Effector CD4-positive, alpha-beta T cell (primary cell): ENCODE results near the gene DTYMK.

Experiments
- DNase-seq: peaks from one replicate; pipeline ENCODE4 v3.0.0-alpha.2; 2020

DTYMK gene

DNA sequence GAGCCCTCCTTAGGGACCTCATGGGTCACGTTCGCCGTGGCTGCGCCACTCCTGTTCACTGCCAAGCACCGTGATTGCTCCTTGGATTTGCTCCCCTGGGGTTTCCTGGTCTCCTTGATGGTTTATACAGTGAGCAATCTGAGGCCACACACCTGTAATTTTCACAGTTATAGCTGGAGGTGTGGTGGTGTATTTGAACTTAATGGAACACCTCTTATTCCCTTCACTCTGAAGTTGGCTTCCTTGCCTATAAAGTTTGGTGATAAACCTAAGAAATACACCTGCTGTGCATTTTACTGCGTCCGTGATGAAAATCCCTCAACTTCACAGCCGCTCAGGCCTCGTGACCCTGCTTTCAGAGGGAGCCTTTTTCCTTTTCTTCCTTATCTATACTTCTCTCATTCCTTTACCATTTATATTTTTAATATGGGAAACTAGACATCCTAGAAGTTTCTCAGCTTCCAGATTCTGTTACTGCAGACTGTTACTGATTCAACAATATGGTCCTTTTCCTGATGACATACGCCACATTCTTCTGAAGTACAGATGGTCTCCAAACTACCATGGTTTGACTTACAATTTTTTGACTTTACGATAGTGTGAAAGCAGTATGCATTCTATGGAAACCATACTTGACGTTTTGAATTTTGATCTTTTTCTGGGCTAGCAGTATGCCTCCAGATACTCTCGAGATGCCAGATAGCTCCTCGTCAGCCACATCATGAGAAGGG, 40.5 kb downstream of the DTYMK start:
- no peak for DNase-seq

DNA sequence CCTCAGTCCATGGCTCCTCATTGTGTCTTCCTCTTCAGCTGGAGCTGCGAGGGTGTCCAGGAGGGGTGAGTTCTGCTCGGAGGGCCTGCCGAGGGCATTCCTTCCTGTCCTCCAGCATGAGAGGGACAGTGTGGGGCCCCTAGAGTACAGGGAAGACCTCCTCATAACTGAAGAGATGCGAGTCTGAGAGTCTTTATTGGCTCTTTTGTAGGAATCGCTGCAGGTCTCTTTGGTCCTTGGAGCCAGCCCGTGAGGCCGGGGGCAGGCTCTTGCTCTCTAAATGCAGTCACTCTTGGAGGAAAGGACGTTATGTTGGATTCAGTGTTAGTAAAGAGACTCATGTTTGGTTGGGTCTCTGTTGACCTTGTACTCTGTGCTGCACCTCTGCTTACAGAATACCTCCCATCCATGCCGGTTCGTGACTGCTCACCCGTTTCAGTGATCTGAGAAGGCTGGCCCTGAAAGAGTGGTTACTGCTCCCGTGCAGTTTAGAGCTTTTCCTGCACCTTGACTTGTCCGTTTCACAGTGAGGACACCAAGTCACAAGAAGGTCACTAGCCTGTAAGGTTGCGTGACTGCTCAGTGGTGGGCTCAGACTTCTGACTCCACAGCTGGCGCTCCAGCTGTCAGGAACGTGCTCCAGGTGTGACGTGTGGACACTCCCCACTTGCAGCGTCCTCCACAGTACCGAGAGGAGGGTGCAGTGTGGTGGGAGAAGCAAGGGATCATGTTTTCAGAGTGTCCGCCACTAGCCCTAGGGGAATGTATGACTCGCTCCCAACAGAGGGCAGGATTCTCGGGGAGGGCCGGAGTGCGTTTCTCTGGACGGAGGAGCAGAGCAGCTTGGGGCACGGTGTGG, 41.3 kb downstream of the DTYMK start:
- DNase-seq = no peak

DNA sequence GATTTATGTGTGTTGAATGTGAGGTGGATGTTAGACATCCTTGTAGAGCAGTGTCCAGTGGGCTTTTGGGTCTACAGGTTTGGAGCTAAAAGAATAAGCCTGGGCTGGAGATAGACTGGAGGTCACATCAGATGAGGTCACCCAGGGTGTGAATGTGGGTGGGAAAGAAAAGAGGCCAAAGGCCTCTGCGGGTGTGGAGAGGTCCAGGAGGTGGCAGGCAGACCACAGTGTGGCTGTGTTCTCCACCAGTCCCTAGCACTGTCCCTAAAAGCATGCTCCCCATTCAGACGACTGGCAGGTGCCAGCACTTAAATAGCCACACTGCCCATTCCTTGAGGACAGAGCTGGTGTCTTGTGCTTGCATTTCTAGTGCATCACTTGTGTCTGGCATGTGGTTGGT, 45.0 kb downstream of the DTYMK start:
- no peak for DNase-seq

DNA sequence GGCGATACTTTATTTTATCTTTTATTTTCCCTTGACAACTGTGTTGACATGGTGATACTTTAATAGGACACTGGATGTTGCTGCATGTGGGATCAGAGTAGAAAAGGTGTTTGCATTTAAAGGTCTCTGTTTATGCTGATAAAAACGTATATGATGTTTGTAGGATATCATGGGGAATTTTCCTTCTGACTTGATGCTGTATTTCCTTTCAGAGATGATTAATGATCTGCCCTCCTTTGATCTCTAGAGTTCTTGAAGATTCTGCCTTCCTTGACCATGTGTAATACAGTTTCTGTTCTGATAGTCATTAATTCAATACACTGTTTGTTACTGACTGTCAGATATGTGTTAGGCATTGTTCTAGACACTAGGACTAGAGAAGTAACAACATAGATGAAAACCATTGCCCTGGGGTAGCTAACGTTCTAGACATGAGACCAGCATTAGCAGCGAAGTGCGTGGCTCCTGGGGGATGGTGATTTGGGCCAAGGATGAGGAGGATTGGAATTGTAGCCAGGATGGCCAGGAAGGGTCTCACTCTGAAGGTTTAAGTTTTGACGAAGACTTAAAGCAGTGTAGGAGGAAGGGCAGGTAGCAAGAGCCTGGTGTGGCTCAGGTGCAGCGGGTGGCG, 46.3 kb downstream of the DTYMK start:
- no peak for DNase-seq

DNA sequence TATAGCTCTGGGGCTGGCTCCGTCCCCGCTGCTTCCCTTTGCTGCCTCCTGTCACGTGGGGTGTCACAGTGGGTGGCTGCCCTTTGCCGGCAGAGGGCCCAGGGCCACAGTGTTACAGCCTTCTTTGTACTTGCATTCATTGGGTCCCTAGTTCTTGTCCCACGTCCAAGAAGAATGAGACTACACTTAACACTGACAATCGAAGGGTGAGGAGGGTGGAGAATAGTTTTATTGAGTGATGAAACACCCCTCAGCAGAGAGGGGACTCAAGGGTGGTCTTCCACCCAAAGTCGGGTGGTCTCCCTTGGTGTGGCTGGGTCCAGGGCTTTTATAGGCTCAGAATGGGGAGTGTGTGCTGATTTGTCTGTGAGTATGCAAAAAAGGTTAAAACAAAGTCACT, 47.2 kb downstream of the DTYMK start:
- DNase-seq = no peak

DNA sequence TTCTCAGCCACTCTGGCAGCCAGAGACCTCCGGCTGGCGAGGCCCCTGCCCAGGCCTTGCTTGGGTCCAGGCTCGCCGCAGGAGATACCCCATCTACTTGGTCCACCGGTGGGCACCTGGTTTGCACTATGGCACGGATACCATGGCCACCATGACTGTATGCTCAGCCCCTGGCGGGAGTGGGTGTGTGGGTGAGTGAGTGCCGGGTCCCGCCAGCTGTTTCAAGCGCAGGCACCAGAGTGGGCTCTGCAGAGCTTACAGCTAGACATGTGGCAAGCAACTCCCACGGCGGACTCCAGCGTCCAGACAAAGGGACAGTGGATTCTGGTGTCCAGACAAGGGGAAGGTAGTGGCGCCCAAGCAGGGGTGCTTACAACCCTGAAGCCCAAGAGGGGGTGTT, 47.7 kb downstream of the DTYMK start:
- DNase-seq = no peak

DNA sequence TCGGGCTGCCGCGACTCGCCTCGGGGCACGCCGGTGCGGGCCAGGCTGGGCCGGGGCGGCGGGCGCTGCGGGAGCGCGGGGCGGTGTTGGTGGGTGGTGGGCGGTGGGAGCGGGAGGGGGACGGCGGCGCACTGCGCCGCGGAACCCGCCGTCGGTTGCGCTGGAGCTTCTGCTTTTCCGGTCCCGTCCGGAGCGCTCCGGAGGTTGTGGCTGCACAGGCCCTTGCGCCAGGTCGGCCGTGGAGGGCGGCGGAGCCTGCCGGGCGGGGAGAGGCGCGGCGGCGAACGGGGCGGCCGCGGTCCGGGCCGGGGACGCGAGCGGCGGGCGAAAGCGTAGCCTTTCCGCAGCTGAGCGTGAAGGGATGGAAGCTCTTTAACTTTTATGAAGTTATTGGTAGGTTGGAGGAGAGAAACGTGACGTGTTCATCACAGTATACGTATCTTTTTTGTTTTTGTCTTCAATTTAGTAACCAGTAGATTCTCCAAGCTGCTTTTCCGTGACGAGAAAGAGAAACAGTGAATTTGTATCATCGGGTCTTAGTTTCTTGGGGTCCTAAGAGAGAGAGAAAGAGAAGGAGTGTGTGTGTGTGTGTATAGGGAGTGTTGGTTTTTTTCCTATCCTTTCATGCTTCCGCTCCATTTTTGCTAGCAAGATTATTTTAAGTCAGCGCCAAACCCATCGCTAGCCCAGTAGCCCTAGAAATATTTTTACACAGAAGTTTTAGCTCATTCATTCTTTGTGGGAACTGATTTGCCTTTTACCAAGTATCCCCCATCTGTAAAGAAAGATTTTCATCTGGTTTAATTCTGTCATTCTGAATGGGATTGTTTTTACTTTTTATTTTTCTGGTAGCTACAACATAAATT, 48.6 kb downstream of the DTYMK start:
- DNase-seq = no peak

DNA sequence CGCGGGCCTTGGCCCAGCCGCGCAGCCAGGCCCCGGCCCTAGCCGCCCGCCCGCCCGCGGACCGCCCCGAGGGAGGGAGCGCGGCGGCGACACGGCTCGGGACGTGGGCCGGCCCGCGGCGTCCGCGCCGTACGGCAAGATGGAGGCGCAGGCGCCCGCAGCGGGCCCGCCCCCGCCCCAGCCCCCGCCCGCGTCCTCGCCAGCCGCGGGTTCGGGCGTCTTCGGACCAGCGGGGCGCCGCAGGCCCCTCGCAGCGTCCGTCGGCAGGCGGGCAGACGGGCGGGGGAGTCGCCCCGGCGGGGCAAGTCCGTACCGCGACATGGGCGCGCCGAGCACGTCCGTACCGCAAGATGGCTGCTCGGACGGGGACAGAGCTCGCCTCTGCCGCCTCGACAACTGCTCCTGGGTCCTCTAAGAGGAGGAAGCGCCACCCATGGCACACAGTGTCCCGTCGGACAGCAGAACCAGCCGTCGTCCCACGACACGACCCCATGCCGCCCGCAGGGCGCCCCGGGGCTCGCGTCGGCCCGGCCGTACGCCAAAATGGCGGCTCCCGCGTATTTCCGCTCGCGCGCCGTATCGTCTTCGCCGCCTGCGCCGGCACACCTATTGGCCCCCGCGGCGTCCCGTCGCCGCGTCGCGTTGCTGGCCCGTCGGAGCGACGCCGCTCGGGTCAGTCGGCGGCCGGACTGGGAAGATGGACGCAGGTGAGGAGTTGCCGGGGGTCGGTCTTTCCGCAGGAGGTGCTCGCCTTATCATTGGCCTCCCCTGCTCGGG, 49.4 kb downstream of the DTYMK start, which contains the start of the genes ATG4B and THAP4:
Gene ATG4B, plus strand, starts transcription at position 676 of the 777 bp plus-strand sequence. Its CDS starts 22 bp downstream, at position 698.
Gene THAP4, minus strand, starts transcription at position 141 of the 777 bp plus-strand sequence. CDS start 141 bp downstream, outside the sequence.
- peak; percentile 73 for DNase-seq

DNA sequence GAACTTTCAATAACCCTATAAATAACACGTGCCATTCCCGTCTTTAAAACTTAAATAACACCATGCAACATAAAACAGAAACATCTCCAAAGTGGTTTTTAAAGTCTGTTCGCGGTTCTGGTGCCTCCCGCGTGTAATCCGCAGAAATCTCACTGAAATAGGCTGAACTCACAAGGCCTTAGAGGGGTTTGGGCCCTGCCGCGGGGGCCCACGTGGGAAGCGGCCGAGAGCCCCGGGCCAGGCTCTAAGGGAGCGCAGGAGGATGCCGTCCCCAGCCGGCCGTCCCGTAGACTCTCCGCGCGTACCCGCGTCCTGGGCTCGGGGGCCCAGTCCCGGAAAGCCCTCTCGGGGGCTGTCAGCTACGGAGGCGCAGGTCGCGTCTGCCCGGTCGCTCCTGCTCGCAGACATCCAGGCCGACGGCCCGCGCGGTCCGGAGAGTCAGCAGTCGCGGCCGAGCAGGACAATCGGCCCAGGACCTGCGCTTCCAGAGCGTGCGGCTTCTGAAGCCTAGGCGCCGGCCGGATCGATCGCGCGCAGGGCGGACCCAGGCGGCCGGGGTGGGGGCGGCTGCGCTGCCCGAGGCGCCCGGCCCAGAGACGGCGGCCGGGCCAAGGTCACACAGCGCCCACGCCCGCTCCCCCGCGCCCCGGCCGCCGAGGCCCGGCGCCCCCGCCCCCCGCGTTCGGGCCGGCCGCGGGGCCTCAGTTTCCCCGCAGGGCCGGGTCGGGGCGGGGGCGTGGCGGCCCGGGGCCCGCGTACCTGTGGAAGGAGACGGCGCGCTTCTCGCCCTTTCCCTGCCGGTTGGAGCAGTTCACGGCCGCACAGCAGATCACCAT, 50.2 kb downstream of the DTYMK start:
- DNase-seq = peak; percentile 14

DNA sequence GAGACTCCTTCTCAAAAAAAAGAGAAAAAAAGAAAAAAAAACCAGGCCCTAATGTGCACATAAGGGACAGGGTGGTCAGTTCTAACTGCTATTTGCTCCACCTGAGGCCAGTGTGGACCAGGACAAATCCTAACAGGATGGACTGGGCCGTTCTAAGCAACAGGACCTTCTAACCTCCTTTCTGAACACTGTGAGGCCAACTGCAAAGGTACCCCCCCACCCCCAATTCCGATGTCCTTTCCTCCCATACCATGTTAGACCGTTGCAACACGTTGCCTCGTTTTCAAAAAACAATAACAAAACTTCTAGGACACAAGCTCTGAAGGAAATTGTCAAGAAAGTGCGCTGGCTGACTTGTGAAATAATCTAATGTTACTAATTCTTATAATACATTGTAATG, 50.9 kb downstream of the DTYMK start:
- DNase-seq = no peak

DNA sequence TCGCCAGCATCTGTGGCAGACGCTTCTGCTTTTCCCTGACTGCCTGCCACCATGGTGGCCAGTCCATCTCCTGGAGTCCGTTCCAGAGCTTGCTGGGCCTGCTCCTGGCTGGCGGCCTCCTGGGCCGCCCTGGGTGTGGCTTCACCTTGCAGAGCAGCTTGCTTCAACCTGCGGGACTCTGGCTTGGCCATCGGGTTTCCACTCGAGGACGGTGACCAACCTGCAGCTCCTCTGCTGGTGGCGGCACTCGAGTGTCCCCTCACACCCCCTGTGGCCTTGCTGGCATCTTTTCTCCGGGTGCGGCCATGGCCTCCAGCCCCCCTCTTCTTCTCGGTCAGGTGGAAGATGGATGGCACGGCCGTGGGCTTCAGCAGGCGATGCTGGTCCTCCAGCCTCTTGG, 53.1 kb downstream of the DTYMK start:
- no peak for DNase-seq

DNA sequence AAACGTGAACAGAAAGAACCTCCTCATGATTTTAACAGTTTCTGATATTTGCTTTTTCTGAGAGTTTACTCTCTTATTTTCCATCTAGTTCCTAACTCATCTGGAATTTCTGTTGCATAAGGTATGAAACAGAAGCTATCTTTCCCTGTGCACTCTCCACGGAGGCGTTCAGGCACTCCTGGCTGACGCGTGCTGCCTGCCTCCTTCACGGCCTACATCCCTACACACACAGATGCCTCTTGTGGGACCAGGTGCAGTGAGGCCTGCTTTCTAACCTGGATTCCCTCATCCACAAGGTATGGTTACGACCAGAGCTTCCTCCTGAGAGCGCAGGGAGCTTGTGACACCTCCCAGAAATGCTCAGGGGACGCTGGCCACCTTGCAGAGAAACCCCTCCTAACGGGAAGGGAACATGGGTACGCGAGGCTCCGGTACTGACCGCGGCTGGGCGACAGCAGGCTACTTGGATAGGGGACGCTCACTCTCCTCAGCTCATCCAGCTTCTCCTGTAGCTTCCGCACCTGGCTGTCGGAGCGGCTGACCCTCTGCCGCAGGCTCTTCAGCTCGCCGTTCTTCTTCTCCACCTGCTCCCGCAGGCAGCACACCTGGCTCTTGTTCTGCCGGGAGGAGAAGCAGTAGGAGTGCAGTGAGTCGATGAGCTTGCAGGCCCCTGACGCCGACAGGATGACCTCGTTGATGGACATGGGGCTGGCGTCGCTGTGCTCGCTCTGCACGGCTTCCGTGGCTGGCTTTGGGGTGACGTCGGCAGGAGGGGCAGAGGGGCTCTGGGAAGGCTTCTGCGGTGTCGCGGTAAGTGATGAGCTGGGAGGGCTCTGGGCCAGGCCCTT, 53.9 kb downstream of the DTYMK start:
- no peak for DNase-seq

DNA sequence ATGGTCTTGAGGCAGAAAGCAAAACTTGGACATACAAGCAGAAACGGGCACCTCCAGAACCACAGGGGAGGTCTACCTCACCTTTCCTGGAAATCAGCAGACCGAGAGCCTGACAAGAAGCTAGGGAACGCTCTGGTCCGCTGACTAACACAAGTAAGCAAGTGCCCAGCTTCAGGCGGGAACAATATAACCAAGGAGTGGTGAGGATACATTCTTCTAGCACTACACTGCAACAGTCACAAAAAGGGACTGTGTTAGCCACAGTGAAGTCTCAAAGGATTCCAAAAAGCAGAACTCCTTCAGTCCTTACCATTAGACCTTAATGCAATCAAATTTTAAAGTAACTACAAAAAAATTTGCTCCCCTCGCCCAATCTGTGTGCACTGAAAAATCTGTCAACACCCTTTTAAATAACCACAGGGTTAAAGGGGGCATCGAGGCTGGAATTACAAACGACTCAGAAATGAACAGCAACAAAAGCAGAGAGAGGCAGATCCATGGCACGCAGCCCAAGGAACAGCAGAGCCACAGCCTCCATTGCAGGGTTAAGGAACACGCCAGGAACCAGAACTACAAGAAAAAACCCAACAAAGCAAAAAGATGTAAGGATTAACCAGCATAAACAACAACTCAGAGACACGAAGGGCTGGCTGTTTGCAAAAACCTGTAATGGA, 56.7 kb downstream of the DTYMK start:
- DNase-seq = no peak

DNA sequence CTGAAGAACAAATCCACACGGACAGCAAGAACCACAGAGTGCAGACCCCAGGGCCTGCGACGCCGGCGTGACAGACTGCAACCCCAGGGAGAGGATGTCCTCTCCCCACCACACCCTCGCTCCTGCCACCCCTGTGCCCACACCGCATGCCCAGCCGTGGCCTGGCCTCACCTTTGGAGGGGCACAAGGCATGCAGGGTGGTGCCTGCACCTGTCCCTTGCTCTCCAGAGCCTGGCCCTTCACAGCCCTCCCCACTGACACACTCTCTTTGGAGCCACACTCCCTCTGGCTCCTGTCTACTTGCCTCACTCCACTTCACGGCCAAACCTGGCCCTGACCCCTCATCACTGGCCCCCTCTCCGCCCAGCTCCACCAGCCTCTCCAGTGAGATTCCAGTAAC, 58.9 kb downstream of the DTYMK start:
- no peak for DNase-seq
